ENCODE data around the gene MN1. TPM values are rescaled to one million over a fixed set of nuclear protein-coding genes. Genes with fewer than 3 reads are reported as not detected.

The MN1 gene
- total RNA-seq, 1 donor from 2014 or later: 0.07 TPM

DNA sequence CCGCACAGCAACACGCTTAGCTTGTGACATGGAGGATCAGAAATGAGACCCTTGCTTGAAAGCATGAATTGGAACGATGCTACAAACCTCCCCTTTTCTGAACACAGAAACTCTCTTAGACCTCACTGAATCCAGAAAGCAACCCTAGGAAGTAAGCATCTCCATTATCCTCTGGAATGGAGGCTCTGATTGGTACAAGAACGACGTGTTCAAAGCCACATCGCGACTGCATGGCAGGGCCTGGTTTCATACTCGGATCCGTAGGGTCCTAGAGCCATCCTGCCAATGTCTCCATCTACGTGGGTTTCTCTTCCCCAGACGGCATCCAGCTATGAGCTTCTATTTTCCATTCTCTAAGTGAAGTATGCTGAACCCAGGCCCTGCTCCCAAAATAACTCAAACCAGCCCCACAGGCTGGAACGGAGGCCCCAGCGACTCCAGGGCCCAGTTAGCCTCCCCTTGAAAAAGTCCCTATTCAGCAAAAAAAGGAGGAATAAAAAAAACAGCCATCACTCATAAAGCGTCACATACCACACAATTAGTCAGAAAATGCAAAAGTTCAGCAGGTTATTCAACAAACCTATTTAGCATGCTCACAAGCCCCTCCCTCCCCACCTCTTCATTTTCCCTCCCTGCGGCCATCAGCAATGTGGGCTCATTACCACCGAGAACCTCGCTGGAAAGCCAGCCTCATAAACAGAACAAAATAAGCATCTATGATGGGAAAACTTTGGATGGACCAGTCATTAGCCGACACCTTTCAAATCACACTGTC, 7.1 kb upstream of the MN1 start:
- ChIA-PET CTCF (no interaction called here), POLR2A (no interaction called here)
- Mint-ChIP-seq H3K27me3 (peaks cover 36% of the 10 kb centered on the region), H3K4me3 (no peak overlapping the region), H3K9me3 (no peaks in the 10 kb centered on the region), H3K36me3 (ENCODE audit: low read depth) (no peaks in the 10 kb centered on the region), H3K27ac (no peak overlapping the region), H3K4me1 (peaks cover 4% of the 10 kb centered on the region)
- TF ChIP-seq, protein P1, sequence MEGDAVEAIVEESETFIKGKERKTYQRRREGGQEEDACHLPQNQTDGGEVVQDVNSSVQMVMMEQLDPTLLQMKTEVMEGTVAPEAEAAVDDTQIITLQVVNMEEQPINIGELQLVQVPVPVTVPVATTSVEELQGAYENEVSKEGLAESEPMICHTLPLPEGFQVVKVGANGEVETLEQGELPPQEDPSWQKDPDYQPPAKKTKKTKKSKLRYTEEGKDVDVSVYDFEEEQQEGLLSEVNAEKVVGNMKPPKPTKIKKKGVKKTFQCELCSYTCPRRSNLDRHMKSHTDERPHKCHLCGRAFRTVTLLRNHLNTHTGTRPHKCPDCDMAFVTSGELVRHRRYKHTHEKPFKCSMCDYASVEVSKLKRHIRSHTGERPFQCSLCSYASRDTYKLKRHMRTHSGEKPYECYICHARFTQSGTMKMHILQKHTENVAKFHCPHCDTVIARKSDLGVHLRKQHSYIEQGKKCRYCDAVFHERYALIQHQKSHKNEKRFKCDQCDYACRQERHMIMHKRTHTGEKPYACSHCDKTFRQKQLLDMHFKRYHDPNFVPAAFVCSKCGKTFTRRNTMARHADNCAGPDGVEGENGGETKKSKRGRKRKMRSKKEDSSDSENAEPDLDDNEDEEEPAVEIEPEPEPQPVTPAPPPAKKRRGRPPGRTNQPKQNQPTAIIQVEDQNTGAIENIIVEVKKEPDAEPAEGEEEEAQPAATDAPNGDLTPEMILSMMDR (IDR thresholded peaks at IDR 0.05): no peak
- no peak for DNase-seq
- no peak for ATAC-seq (ENCODE audit: low read depth)
- intact Hi-C loops (cut with micrococcal nuclease): no loop called here

DNA sequence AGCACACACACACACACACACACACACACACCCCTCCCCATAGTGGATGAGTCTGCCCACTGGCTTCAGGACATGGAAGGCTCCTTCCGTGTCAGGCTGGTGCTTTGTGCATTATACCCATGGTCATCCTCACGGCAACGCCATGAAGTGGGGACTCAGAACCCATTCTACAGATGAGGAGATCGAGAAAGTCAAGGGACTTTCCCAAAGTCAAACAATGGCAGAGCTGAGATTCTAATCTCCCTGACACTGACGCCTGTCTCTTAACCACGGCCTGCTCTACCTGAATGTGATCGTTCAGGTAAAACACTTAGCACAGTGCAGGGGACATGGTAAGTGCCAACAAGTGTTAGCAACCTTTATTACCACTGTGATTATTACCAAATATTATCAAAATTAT, 4.3 kb upstream of the MN1 start:
- no peak for ATAC-seq (ENCODE audit: low read depth)
- POLR2A ChIA-PET: no interaction called here
- intact Hi-C loops (cut with micrococcal nuclease): no loop called here
- no peaks in the 10 kb centered on the region for H3K36me3 Mint-ChIP-seq (ENCODE audit: low read depth)
- H3K27me3 Mint-ChIP-seq: peaks cover 39% of the 10 kb centered on the region
- CTCF ChIA-PET: no interaction called here
- peaks cover 10% of the 10 kb centered on the region for H3K4me1 Mint-ChIP-seq
- H3K9me3 Mint-ChIP-seq: no peaks in the 10 kb centered on the region
- no peak overlapping the region for H3K27ac Mint-ChIP-seq
- H3K4me3 Mint-ChIP-seq: no peak overlapping the region
- TF ChIP-seq, protein P1 (IDR thresholded peaks at IDR 0.05): no peak
- no peak for DNase-seq

DNA sequence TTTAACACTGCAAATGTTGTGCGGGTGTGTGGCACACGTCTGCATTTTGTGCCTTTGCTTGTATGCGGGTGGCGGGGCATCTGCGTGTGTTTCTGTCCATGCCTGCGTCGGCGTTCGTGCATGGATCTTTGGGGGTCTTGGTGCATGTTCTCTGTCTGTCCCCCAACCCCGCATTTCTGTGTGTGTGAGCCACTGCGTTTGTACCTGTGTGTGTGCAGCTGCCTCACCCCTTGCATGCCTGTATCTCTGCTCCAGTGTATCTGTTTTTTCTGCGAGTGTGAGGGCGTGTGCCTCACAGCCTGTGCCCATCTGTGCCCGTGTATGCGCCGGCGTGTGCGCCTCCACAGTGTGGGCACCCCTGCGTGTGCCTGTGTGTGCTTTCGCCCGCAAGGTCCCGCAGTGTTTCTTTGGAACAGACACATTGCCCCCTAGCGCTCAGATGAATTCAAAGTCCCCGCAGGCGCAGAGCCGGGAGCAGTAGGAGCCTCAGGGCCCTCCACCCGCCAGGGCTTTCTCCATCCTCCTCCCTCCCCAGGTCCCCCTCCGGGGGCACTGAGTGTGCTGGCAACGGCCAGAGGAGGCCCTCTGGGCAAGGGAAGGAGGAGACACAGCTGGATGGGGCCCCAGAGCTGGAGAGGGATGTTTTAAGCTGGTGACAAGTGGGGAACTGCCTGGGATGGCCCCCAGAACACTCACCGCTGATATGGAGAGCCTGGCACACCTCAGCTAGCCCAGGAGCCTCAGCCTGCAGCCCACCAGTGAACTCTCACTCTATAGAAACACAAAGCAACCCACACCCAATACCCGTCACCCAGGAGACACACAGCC, 3.1 kb upstream of the MN1 start:
- intact Hi-C loops (cut with micrococcal nuclease): loop anchor here (5.0 kb wide), 2 partner anchors 1047 to 1322 kb away; partner anchors contain the start of genes HPS4 and SRRD
- DNase-seq (no peak), ATAC-seq (ENCODE audit: low read depth) (no peak)
- CTCF ChIA-PET: no interaction called here
- no peaks in the 10 kb centered on the region for H3K36me3 Mint-ChIP-seq (ENCODE audit: low read depth)
- H3K4me1 Mint-ChIP-seq: peaks cover 12% of the 10 kb centered on the region
- peaks cover 39% of the 10 kb centered on the region for H3K27me3 Mint-ChIP-seq
- POLR2A ChIA-PET: no interaction called here
- no peaks in the 10 kb centered on the region for H3K9me3 Mint-ChIP-seq
- H3K27ac Mint-ChIP-seq: no peak overlapping the region
- peak overlapping the region; percentile 53 for H3K4me3 Mint-ChIP-seq
- TF ChIP-seq, protein P1 (IDR thresholded peaks at IDR 0.05): no peak

DNA sequence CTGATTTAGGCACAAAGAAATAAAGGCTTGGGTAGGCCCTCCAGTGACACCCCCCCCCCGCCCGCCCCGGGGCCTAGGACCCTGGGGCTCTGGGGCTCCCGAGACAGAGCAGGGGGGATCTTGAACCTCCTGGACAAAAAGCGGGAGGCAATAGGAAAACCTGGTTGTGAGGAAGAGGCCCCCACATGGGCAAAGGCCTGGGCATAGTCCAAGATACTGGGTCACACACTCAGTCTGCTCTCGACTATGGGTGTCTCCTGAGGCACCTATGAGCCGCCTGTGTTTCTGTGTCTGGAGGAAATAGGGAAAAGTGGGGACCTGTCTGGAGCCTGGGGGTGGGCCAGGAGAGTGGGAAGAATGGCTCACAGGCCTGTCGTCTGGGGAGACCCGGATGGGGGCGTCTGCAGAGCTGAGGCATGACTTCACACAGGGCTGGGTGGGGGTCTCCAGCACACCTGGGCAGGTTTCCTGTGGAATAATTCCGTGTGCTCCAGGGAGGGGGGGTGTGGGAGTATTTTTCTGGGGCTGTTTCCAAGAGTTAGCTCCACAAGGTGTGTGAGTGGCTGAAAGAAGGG, 2.4 kb upstream of the MN1 start:
- TF ChIP-seq, protein P1 (IDR thresholded peaks at IDR 0.05): no peak
- H3K27ac Mint-ChIP-seq: no peak overlapping the region
- no peaks in the 10 kb centered on the region for H3K9me3 Mint-ChIP-seq
- no peaks in the 10 kb centered on the region for H3K36me3 Mint-ChIP-seq (ENCODE audit: low read depth)
- no peak overlapping the region for H3K4me3 Mint-ChIP-seq
- ATAC-seq (ENCODE audit: low read depth) (no peak), DNase-seq (no peak)
- peaks cover 36% of the 10 kb centered on the region for H3K27me3 Mint-ChIP-seq
- CTCF ChIA-PET: no interaction called here
- peaks cover 12% of the 10 kb centered on the region for H3K4me1 Mint-ChIP-seq
- intact Hi-C loops (cut with micrococcal nuclease): loop anchor here (5.0 kb wide), 2 partner anchors 1047 to 1322 kb away; partner anchors contain the start of genes HPS4 and SRRD
- POLR2A ChIA-PET: no interaction called here

Measured in activated B cell treated with CpG ODN at 0.5 μM for 24 hours (primary cell).